RWPE1 (cell line): ENCODE results near the gene RNF166.

ENCODE experiments used
- CTCF ChIA-PET: fragments of 350-600 bp; sonication (Branson Sonifier 250); formaldehyde crosslinking; extraction: SDS; loops from one replicate; lab custom pipeline; 2021; lab: Yijun Ruan, JAX
- POLR2A ChIA-PET: fragments of 400-600 bp; formaldehyde crosslinking; extraction: SDS; loops from one replicate; lab custom pipeline; 2020; ENCODE audit warnings: antibody characterized with exemption; ENCODE audit not compliant: low non-redundant PET; lab: Yijun Ruan, JAX
- DNase-seq: peaks from one replicate; pipeline ENCODE4 v3.0.0; 2012; ENCODE audit warnings: low spot score
- H3K27ac ChIP-seq: fragments of 450-650 bp; 2 replicates; pipeline ENCODE4 v1.5.1; 2017
- TF ChIP-seq, protein P1 (sequence below): fragments of 450-650 bp; conservative IDR thresholded peaks from 2 replicates; pipeline ENCODE4 v1.5.1; 2017; ENCODE audit warnings: low read depth, mild to moderate bottlenecking

RNF166 gene

DNA sequence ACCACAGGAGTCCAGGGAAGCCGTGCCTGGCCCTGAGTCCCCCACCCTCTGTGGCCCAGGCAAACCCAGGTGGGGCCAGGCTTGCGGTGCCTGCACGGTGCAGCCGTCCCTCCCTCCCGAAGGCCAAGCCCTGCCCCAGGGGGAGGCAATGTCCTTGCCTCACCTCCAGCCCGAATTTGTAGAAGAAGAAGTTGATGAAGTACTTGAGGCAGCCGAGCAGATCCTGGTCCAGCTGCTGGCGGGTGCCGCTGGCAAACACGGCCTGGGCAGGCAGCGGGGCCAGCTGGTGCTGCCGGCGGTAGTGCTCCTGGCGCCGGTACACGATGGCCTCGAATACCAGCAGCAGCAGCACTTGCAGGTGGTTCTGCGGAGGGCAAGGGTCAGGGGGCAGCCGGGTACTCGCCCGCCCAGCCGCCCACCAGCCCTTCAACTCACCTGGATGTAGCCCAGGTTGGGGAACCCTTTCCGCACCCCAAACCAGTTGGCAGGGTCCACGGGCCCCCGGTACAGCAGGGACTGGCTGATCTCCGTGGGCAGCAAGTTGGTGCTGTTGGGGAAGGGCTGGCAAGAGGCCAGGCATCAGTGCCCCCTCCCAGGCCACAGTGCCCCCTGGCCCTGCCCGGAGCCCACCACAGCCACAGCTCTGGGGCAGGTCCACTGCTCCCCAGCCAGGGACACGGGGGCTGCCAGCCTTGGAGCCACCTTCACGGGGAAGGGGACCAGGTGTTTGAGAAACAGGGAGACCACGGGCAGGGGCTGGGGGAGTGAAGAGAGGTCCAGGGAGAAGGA is 26.2 kb upstream of the RNF166 start:
- peak overlapping the region; percentile 63 for H3K27ac ChIP-seq
- DNase-seq: peak; percentile 26
- CTCF ChIA-PET: interaction anchor here (0.6 to 1.0 kb wide), 3 partner anchors 15 to 445 kb away, joined by 3 read pairs; no protein-coding TSS in a partner anchor
- TF ChIP-seq, protein P1, sequence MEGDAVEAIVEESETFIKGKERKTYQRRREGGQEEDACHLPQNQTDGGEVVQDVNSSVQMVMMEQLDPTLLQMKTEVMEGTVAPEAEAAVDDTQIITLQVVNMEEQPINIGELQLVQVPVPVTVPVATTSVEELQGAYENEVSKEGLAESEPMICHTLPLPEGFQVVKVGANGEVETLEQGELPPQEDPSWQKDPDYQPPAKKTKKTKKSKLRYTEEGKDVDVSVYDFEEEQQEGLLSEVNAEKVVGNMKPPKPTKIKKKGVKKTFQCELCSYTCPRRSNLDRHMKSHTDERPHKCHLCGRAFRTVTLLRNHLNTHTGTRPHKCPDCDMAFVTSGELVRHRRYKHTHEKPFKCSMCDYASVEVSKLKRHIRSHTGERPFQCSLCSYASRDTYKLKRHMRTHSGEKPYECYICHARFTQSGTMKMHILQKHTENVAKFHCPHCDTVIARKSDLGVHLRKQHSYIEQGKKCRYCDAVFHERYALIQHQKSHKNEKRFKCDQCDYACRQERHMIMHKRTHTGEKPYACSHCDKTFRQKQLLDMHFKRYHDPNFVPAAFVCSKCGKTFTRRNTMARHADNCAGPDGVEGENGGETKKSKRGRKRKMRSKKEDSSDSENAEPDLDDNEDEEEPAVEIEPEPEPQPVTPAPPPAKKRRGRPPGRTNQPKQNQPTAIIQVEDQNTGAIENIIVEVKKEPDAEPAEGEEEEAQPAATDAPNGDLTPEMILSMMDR: no peak
- POLR2A ChIA-PET: interaction anchor here (0.6 kb wide), 1 partner anchor 28 kb away, joined by 3 read pairs; no protein-coding TSS in a partner anchor

DNA sequence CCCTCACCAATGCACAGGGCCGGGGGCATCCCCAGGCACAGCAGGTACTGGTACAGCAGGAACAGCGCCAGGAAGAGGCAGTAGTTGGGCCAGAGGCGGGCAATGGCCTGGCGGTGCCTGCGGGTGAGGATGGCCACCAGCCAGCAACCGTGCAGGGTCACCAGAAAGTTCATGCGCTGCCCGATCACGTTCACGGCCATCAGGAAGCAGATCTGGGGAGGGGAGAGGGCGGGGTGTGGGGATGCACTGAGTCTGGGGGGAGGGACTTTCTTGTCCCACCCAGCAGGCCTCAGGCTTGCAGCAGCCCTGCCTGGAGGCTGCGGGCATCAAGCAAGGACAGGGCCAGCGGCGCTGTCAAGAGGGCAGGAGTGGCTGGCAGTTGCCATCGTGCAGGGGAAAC is 25.5 kb upstream of the RNF166 start:
- DNase-seq: peak; percentile 69
- CTCF ChIA-PET: interaction anchor here (0.6 kb wide), 1 partner anchor 53 kb away, joined by 3 read pairs; no protein-coding TSS in a partner anchor
- TF ChIP-seq, protein P1: no peak
- H3K27ac ChIP-seq: peak overlapping the region; percentile 63
- POLR2A ChIA-PET: no interaction called here

DNA sequence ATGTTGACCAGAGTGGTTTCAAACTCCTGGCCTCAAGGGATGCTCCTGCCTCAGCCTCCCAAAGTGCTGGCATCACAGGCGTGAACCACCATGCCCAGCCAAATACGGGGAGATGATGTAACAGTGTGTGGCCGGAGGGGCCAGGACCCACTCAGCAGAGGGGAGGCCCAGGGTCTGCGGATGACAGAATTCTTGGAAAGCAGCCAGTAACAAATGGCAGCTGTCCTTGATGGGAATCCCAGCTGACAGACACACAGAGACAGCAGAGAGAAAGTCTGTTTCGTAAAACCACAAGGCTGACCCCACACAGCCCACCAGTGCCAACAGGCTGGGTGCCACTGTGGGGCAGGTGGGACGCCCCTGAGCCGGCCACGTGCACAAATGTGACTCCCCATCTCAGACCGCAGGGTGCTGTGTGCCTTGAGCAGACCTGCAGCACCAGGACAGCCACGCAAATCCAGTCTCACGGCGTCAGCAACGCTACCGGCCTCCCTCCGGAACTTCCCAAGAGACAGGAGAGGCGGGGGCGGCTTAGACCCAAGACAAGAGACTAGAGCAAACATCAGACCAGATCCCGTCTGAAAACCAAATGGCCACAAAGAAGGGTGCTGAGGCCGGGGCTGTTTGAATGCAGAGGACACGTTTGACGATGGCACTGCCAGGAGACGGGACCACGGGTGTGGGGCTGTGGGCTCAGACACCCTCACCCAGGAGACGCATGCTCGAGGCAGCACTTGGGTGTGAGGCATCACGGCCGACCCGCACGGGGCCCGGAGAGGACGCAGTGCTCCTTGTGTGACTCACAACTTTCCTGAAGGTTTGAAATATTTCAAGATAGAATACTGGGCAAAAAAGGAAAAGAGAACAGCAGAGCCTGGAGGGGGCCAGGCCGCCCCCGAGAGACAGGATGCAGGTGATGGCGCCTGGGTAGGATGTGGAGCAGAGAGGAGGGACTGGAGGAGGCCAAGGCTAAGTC is 24.7 kb upstream of the RNF166 start:
- TF ChIP-seq, protein P1: no peak
- DNase-seq: no peak
- peak overlapping the region; percentile 24 for H3K27ac ChIP-seq
- ChIA-PET POLR2A (no interaction called here), CTCF (no interaction called here)

DNA sequence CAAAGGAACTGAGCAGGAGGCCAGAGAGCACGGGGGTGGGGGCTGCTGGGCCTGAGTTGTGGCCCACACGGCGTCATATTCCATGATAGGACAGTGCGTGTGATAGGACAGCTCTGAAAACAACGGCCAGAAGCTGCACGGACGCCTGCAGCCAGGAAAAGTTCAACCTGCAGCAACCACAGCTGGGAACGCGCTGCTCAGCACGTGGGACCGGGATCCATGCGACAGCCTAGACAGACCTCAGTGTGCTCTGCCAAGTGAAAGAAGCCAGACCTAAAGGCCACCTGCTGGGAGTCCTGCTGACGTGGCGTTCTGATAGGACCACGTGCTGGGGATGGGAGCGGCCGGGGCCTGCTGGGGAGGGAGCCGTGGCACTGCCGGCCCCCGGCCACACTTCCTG is 21.7 kb upstream of the RNF166 start:
- no peak for DNase-seq
- TF ChIP-seq, protein P1: no peak
- no peak overlapping the region for H3K27ac ChIP-seq
- CTCF ChIA-PET: no interaction called here
- POLR2A ChIA-PET: no interaction called here

DNA sequence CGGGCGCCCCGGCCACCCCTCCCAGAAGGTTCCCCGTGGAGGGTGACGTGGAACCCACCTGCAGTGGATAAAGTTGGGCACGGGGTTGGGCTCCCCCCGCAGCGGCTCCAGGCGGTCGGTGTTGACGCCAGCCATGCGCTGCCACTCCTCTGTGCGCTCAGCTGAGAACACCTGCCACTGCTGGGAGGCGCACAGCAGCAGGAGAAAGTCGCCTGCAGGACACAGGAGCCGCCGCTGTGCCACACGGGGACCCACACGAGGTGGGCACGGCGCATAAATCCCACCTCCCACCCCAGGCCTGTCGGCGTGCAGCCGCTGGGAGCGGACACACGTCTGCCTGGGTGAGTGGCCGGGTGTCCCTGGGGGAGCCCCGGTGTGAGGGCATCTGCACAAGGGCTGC is 20.8 kb upstream of the RNF166 start:
- ChIA-PET POLR2A (no interaction called here), CTCF (no interaction called here)
- no peak overlapping the region for H3K27ac ChIP-seq
- no peak for DNase-seq
- TF ChIP-seq, protein P1: no peak

DNA sequence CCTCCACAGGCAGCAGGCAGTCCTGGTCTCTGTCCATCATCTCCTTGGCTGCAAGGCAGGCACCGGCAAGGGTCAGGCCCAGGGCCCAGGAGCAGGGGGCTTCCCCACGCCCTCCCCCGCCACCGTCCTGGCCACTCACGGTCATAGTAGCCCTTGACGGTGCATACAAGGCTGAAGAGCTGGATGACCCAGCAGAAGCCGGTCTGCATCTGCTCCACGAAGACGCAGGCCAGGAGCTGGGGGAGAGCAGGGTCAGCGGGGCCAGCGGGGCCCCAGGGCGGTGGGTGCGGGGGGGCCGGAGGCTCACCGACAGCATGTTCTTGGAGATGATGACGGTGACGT is 20.2 kb upstream of the RNF166 start:
- DNase-seq: no peak
- POLR2A ChIA-PET: no interaction called here
- TF ChIP-seq, protein P1: no peak
- H3K27ac ChIP-seq: no peak overlapping the region
- CTCF ChIA-PET: no interaction called here
